Right renal pelvis (tissue), 4 donors: ENCODE measurements around the gene DLAT. TPM values are rescaled to one million over a fixed set of nuclear protein-coding genes. Genes with fewer than 3 reads are reported as not detected.

Experiments
- polyA plus RNA-seq, 4 donors: library from polyadenylated mRNA; unstranded; fragments of 120-200 nt; gene quantifications; one replicate each; pipeline ENCODE4 v1.2.1, GENCODE V29; 2013; ENCODE audit not compliant: insufficient read length in 4 of 4

The DLAT gene
- polyA plus RNA-seq, 4 donors, result 47.1 to 60.2 (median 57.4) TPM

Other genes with a start within 250 kb of the DLAT start
- gene ALG9, start 153.8 kb upstream of the DLAT start, polyA plus RNA-seq, result 10 to 100 TPM; 40.3 to 50.2 (median 46.2) TPM
- gene FDXACB1, start 146.2 kb upstream of the DLAT start, polyA plus RNA-seq, result 1 to 10 TPM; 5.4 to 6.9 (median 6.2) TPM
- 10 to 100 TPM; 45.5 to 55.0 (median 49.5) TPM for gene CFAP68, start 145.9 kb upstream of the DLAT start, polyA plus RNA-seq
- gene CRYAB, start 113.6 kb upstream of the DLAT start, polyA plus RNA-seq, result 10 to 100 TPM; 49.9 to 71.0 (median 58.3) TPM
- 1 to 10 TPM; 1.1 to 2.7 (median 2.1) TPM for gene HSPB2, start 112.7 kb upstream of the DLAT start, polyA plus RNA-seq
- 10 to 100 TPM; 11.0 to 12.8 (median 12.0) TPM for gene C11orf52, start 106.5 kb upstream of the DLAT start, polyA plus RNA-seq
- gene DIXDC1, start 88.1 kb upstream of the DLAT start, polyA plus RNA-seq, result 10 to 100 TPM; 17.6 to 21.4 (median 19.3) TPM
- 10 to 100 TPM in 2 of 4 donors, 1 to 10 TPM in 2; 8.6 to 12.5 (median 9.8) TPM for gene PIH1D2, start 48.6 kb downstream of the DLAT start, polyA plus RNA-seq
- 10 to 100 TPM; 43.8 to 56.5 (median 50.4) TPM for gene NKAPD1, start 48.9 kb downstream of the DLAT start, polyA plus RNA-seq
- gene TIMM8B, start 61.3 kb downstream of the DLAT start, polyA plus RNA-seq, result 10 to 100 TPM; 71.6 to 79.1 (median 74.8) TPM
- 100 to 1,000 TPM; 200 to 228 (median 215) TPM for gene SDHD, start 61.5 kb downstream of the DLAT start, polyA plus RNA-seq
- gene IL18, start 138.7 kb downstream of the DLAT start, polyA plus RNA-seq, result 10 to 100 TPM in 1 of 4 donors, 1 to 10 TPM in 3; 6.3 to 11.2 (median 8.8) TPM
- under 1 TPM in 2 of 4 donors, not detected in 2; 0.17 to 0.28 TPM for gene TEX12, start 142.0 kb downstream of the DLAT start, polyA plus RNA-seq
- gene BCO2, start 150.1 kb downstream of the DLAT start, polyA plus RNA-seq, result 1 to 10 TPM; 3.1 to 4.3 (median 3.8) TPM
- 10 to 100 TPM; 45.9 to 58.4 (median 54.8) TPM for gene PTS, start 201.0 kb downstream of the DLAT start, polyA plus RNA-seq
- under 1 TPM in 1 of 4 donors, not detected in 3; 0.04 TPM for gene PLET1, start 235.5 kb downstream of the DLAT start, polyA plus RNA-seq